ENCODE data around the gene CANT1. TPM values are rescaled to one million over a fixed set of nuclear protein-coding genes. Genes with fewer than 3 reads are reported as not detected.

The CANT1 gene
- total RNA-seq, 1 donor from 2014 or later, result 72.1 TPM

- Mint-ChIP-seq H3K9me3 (ENCODE audit: unreplicated experiment) (no peaks in the 10 kb centered on the region), H3K4me3 (ENCODE audit: unreplicated experiment) (peak overlapping the region; percentile 57), H3K4me1 (ENCODE audit: low read depth, unreplicated experiment) (peaks cover 5% of the 10 kb centered on the region), H3K36me3 (ENCODE audit: low read depth, unreplicated experiment) (peaks cover 11% of the 10 kb centered on the region), H3K27me3 (ENCODE audit: low read depth, unreplicated experiment) (peaks cover 2% of the 10 kb centered on the region), H3K27ac (ENCODE audit: unreplicated experiment) (no peak overlapping the region)
- Histone ChIP-seq H2AFZ (ENCODE audit: low read depth, low read length) (no peak overlapping the region), H4K20me1 (ENCODE audit: insufficient read depth, low read length) (peaks cover 16% of the 10 kb centered on the region), H3K36me3 (ENCODE audit: insufficient read depth, low read length) (no peaks in the 10 kb centered on the region), H3K9ac (ENCODE audit: low read length) (peak overlapping the region; percentile 3), H3K4me3 (ENCODE audit: insufficient read depth, low read depth, low read length) (no peak overlapping the region), H3K4me2 (ENCODE audit: low read length) (peak overlapping the region; percentile 59), H3K79me2 (ENCODE audit: insufficient read depth, low read length) (peaks cover 23% of the 10 kb centered on the region), H3K9me3 (ENCODE audit: insufficient read depth, low read depth, low read length) (no peaks in the 10 kb centered on the region), H3K27me3 (ENCODE audit: insufficient read depth, low read length) (no peaks in the 10 kb centered on the region), H3K27ac (ENCODE audit: low read depth, low read length) (no peak overlapping the region), H3K4me1 (ENCODE audit: insufficient read depth, low read length) (peaks cover 22% of the 10 kb centered on the region)
- FAIRE-seq (peak; percentile 80), DNase-seq (ENCODE audit: low read depth) (peak; percentile 71)
- TF ChIP-seq CTCF (IDR thresholded peaks at IDR 0.05; ENCODE audit: insufficient read depth, low read depth, low read length), result no peak
- no peak for TF ChIP-seq EZH2 (IDR thresholded peaks at IDR 0.05; ENCODE audit: insufficient read depth, low read length)
These were observed 34.7 kb downstream of the CANT1 start for GRCh38 chr17:78974635-78975591.

DNA sequence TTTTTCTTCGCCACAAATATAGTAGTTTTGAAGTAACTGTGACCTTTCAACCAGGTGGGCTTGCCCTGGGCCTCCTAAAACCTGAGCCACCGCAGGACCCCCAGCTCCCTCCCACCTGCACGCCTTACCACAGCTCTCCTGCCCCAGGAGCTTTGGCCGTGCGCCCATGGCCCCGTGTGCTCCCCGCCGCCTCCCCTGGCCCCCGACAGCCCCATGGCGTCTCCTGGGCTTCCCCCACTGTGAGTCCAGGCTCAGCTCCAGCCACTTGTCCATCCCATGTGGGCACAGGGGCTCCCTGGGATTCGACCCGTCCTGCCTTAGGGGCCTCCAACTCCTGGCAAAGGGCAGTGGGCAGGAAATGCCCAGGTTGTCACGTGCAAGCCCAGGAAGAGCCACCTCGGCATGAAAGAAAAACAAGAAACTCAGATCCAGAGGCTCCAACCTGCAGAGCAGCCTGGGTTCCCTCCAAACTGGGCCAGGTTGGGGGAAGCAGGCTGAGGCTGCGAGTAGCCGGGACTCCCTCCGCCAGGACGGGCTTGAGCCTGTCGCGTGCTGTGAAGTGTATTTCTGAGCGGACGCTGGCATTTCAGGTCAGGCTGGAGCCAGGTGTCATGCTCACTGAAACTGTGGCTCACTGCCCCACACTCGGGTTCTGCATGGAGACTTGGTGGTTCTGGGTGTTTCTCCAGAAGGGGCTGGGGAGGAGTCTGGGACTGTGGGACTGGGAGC is 35.6 kb downstream of the CANT1 start:
- no peak overlapping the region for H3K27ac ChIP-seq (ENCODE audit: low read depth, low read length)
- no peak for TF ChIP-seq CTCF (IDR thresholded peaks at IDR 0.05; ENCODE audit: insufficient read depth, low read depth, low read length)
- TF ChIP-seq EZH2 (IDR thresholded peaks at IDR 0.05; ENCODE audit: insufficient read depth, low read length), result no peak
- Mint-ChIP-seq H3K9me3 (ENCODE audit: unreplicated experiment) (no peaks in the 10 kb centered on the region), H3K27me3 (ENCODE audit: low read depth, unreplicated experiment) (peaks cover 2% of the 10 kb centered on the region), H3K36me3 (ENCODE audit: low read depth, unreplicated experiment) (peaks cover 11% of the 10 kb centered on the region), H3K4me3 (ENCODE audit: unreplicated experiment) (no peak overlapping the region), H3K4me1 (ENCODE audit: low read depth, unreplicated experiment) (peaks cover 5% of the 10 kb centered on the region), H3K27ac (ENCODE audit: unreplicated experiment) (no peak overlapping the region)
- peaks cover 19% of the 10 kb centered on the region for H4K20me1 ChIP-seq (ENCODE audit: insufficient read depth, low read length)
- no peak overlapping the region for H3K9ac ChIP-seq (ENCODE audit: low read length)
- no peak overlapping the region for H3K4me2 ChIP-seq (ENCODE audit: low read length)
- H3K4me1 ChIP-seq (ENCODE audit: insufficient read depth, low read length), result peaks cover 16% of the 10 kb centered on the region
- no peak overlapping the region for H2AFZ ChIP-seq (ENCODE audit: low read depth, low read length)
- H3K79me2 ChIP-seq (ENCODE audit: insufficient read depth, low read length), result peaks cover 19% of the 10 kb centered on the region
- no peaks in the 10 kb centered on the region for H3K9me3 ChIP-seq (ENCODE audit: insufficient read depth, low read depth, low read length)
- H3K27me3 ChIP-seq (ENCODE audit: insufficient read depth, low read length), result no peaks in the 10 kb centered on the region
- H3K36me3 ChIP-seq (ENCODE audit: insufficient read depth, low read length), result no peaks in the 10 kb centered on the region
- H3K4me3 ChIP-seq (ENCODE audit: insufficient read depth, low read depth, low read length), result no peak overlapping the region
- FAIRE-seq (no peak), DNase-seq (ENCODE audit: low read depth) (no peak)

All from astrocyte (in vitro differentiated cells and primary cell).